Lower lobe of right lung (tissue), 2 donors: ENCODE measurements around the gene IMPG2. TPM values are rescaled to one million over a fixed set of nuclear protein-coding genes. Genes with fewer than 3 reads are reported as not detected.

ENCODE experiments used
- ATAC-seq, 2 donors: fragments of 200-7000 bp; cut with Tn5 transposase; one replicate each; pipeline ENCODE4 v1.9.1; 2020 to 2022; ENCODE audit warnings: mild to moderate bottlenecking in 2 of 2, moderate library complexity in 2 of 2
- DNase-seq: peaks from one replicate; pipeline ENCODE4 v3.0.0-alpha.2; 2020
- H3K27ac ChIP-seq: fragments of 200-600 bp; one replicate; pipeline ENCODE4 v1.8.0; 2022
- H3K27me3 ChIP-seq: fragments of 200-600 bp; one replicate; pipeline ENCODE4 v1.8.0; 2022; ENCODE audit warnings: low read depth
- H3K36me3 ChIP-seq: fragments of 200-600 bp; one replicate; pipeline ENCODE4 v1.8.0; 2022; ENCODE audit warnings: mild to moderate bottlenecking
- H3K4me1 ChIP-seq: fragments of 200-600 bp; one replicate; pipeline ENCODE4 v1.8.0; 2022
- H3K4me3 ChIP-seq: fragments of 200-600 bp; one replicate; pipeline ENCODE4 v1.8.0; 2022; ENCODE audit warnings: mild to moderate bottlenecking
- H3K9me3 ChIP-seq: fragments of 200-600 bp; one replicate; pipeline ENCODE4 v1.8.0; 2022
- intact Hi-C: fragments of 100-400 bp; cut with DNase I; formaldehyde crosslinking; loops from one replicate; pipeline ENCODE4 v1.11.0; 2022
- total RNA-seq: library from RNA; stranded (reverse); fragmentation: NEBNext Ultra II Directional; extraction: Animal tissue kit (Norgen Biotek cat#: 25700); gene quantifications from one replicate; pipeline ENCODE4 v1.2.1, GENCODE V29; 2021
- TF ChIP-seq, protein P1 (sequence below): fragments of 200-600 bp; IDR thresholded peaks from one replicate; pipeline ENCODE4 v1.8.0; 2022; ENCODE audit warnings: antibody characterized with exemption, mild to moderate bottlenecking
- donor health status: DM: no; HTN: yes; CAD: no; lungs with severe emphysema.

IMPG2 gene
- total RNA-seq, 1 donor from 2014 or later = 0.21 TPM

- Histone ChIP-seq H3K4me1 (no peaks in the 10 kb centered on the region), H3K4me3 (no peak overlapping the region), H3K27ac (no peak overlapping the region), H3K9me3 (no peaks in the 10 kb centered on the region), H3K36me3 (no peaks in the 10 kb centered on the region), H3K27me3 (no peaks in the 10 kb centered on the region)
- DNase-seq (no peak), ATAC-seq (no peak)
- TF ChIP-seq, protein P1, sequence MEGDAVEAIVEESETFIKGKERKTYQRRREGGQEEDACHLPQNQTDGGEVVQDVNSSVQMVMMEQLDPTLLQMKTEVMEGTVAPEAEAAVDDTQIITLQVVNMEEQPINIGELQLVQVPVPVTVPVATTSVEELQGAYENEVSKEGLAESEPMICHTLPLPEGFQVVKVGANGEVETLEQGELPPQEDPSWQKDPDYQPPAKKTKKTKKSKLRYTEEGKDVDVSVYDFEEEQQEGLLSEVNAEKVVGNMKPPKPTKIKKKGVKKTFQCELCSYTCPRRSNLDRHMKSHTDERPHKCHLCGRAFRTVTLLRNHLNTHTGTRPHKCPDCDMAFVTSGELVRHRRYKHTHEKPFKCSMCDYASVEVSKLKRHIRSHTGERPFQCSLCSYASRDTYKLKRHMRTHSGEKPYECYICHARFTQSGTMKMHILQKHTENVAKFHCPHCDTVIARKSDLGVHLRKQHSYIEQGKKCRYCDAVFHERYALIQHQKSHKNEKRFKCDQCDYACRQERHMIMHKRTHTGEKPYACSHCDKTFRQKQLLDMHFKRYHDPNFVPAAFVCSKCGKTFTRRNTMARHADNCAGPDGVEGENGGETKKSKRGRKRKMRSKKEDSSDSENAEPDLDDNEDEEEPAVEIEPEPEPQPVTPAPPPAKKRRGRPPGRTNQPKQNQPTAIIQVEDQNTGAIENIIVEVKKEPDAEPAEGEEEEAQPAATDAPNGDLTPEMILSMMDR = no peak
- intact Hi-C loops = no loop called here
Observed at GRCh38 chr3:101288294-101288693, 32.1 kb downstream of the IMPG2 start.

- H3K4me1 ChIP-seq = no peaks in the 10 kb centered on the region
- DNase-seq = no peak
- no peak for ATAC-seq
- no peak overlapping the region for H3K27ac ChIP-seq
- H3K27me3 ChIP-seq = no peaks in the 10 kb centered on the region
- intact Hi-C loops = no loop called here
- no peaks in the 10 kb centered on the region for H3K9me3 ChIP-seq
- no peak overlapping the region for H3K4me3 ChIP-seq
- no peaks in the 10 kb centered on the region for H3K36me3 ChIP-seq
- TF ChIP-seq, protein P1 = no peak
Observed at GRCh38 chr3:101284757-101285156, 35.6 kb downstream of the IMPG2 start.

GRCh38 chr3:101281521-101282030, 38.8 kb downstream of the IMPG2 start:
- no peaks in the 10 kb centered on the region for H3K36me3 ChIP-seq
- no peak overlapping the region for H3K4me3 ChIP-seq
- H3K27ac ChIP-seq = no peak overlapping the region
- ATAC-seq (no peak), DNase-seq (no peak)
- no peaks in the 10 kb centered on the region for H3K27me3 ChIP-seq
- intact Hi-C loops = no loop called here
- no peaks in the 10 kb centered on the region for H3K4me1 ChIP-seq
- H3K9me3 ChIP-seq = no peaks in the 10 kb centered on the region
- TF ChIP-seq, protein P1 = no peak

DNA sequence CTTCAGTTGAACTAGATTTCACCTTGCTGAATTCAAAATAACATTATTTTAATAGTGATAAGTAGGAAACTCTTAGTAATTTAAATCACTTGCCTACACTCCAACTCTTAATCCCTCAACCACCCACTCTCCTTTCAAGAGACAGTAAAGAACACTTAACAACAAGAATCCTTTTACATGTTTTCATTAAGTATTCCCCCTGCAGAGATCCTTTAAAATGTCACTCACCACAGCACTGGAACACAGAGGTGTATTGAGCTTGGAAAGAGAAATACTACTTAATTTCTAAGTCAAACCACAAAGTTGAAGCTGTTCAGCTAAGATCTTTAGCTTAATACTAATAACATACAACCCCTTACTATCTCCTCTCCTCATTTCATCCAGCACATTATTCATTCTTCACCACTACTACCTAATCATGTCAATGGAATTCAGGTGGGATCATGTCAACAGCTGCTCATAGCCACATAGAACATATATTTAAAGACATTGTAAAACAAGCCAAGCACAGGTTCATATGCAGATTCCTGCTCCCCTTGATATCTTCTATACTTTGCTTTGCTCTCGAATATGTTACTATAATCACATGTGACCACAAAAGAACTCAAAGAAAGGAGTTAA, 40.5 kb downstream of the IMPG2 start:
- peak in 1 of 2 donors; percentile 49 for ATAC-seq
- DNase-seq = no peak
- intact Hi-C loops = no loop called here
- no peak overlapping the region for H3K4me3 ChIP-seq
- H3K9me3 ChIP-seq = no peaks in the 10 kb centered on the region
- H3K4me1 ChIP-seq = no peaks in the 10 kb centered on the region
- TF ChIP-seq, protein P1 = no peak
- H3K27me3 ChIP-seq = no peaks in the 10 kb centered on the region
- no peaks in the 10 kb centered on the region for H3K36me3 ChIP-seq
- H3K27ac ChIP-seq = no peak overlapping the region

GRCh38 chr3:101279162-101279561, 41.2 kb downstream of the IMPG2 start:
- TF ChIP-seq, protein P1 = no peak
- no peak overlapping the region for H3K4me3 ChIP-seq
- H3K27me3 ChIP-seq = no peaks in the 10 kb centered on the region
- no peaks in the 10 kb centered on the region for H3K36me3 ChIP-seq
- ATAC-seq = no peak
- H3K4me1 ChIP-seq = no peaks in the 10 kb centered on the region
- no peaks in the 10 kb centered on the region for H3K9me3 ChIP-seq
- intact Hi-C loops = no loop called here
- no peak for DNase-seq
- H3K27ac ChIP-seq = no peak overlapping the region
